GM12878 (cell line): ENCODE results near the gene TRIP12. TPM values are rescaled to one million over a fixed set of nuclear protein-coding genes. Genes with fewer than 3 reads are reported as not detected.

Source experiments
- ATAC-seq: fragments of 200-7000 bp; cut with Tn5 transposase; 3 replicates; pipeline ENCODE4 v1.9.1; 2020; ENCODE audit warnings: mild to moderate bottlenecking, moderate library complexity
- BruUV-seq: library from RNA; stranded (reverse); fragments of 400-500 nt; replicated peaks from 2 replicates; lab custom pipeline; 2021; lab: Mats Ljungman, UMichigan
- CTCF ChIA-PET: fragments of 300-600 bp; sonication (Branson Sonifier 250); formaldehyde crosslinking; extraction: SDS; loops from one replicate; lab custom pipeline; 2021; ENCODE audit warnings: inconsistent platforms; lab: Yijun Ruan, JAX
- POLR2A ChIA-PET: fragments of 350-600 bp; formaldehyde crosslinking; extraction: SDS; loops from one replicate; lab custom pipeline; 2021; ENCODE audit warnings: inconsistent platforms; lab: Charles Lee
- RAD21 ChIA-PET: fragments of 300-600 bp; sonication (Branson Sonifier 250); formaldehyde crosslinking; loops from one replicate; lab custom pipeline; 2023; ENCODE audit warnings: antibody characterized with exemption; ENCODE audit not compliant: unreplicated experiment; lab: Charles Lee
- SMC1A ChIA-PET: fragments of 300-600 bp; sonication (Branson Sonifier 250); formaldehyde crosslinking; loops from one replicate; lab custom pipeline; 2023; ENCODE audit not compliant: unreplicated experiment, uncharacterized antibody; lab: Charles Lee
- DNase-seq: peaks from one replicate; pipeline ENCODE4 v3.0.0-alpha.2; 2011; ENCODE audit warnings: low read depth, low spot score
- FAIRE-seq: peaks from 3 replicates; lab custom pipeline; 2011; peaks lifted over from hg19 to GRCh38; lab: Jason Lieb, UNC
- H2AFZ ChIP-seq: 2 replicates; pipeline ENCODE4 v1.6.0; 2011; ENCODE audit warnings: low read depth, low read length, control low read depth; ENCODE audit not compliant: control insufficient read depth
- H3K27ac ChIP-seq: 2 replicates; pipeline ENCODE4 v1.5.1; 2011; ENCODE audit warnings: control low read depth; ENCODE audit not compliant: control insufficient read depth, insufficient read depth
- H3K27me3 ChIP-seq, 2 experiments: replicated peaks in 1 of 2; 2 replicates each; pipeline versions ENCODE4 v1.6.0 to v1.6.1; 2011; ENCODE audit warnings: low read length in 1 of 2; ENCODE audit not compliant: control insufficient read depth in 2 of 2, insufficient read depth in 2 of 2
- H3K36me3 ChIP-seq, 2 experiments: 2 replicates each; pipeline ENCODE4 v1.5.1; 2011; ENCODE audit warnings: low read length in 1 of 2; ENCODE audit not compliant: control insufficient read depth in 2 of 2, insufficient read depth in 2 of 2
- H3K4me1 ChIP-seq: 2 replicates; pipeline ENCODE4 v1.6.1; 2011; ENCODE audit warnings: mild to moderate bottlenecking, low read length, moderate library complexity, mixed read lengths; ENCODE audit not compliant: control insufficient read depth, insufficient read depth
- H3K4me2 ChIP-seq: 2 replicates; pipeline ENCODE4 v1.6.0; 2011; ENCODE audit warnings: control low read depth; ENCODE audit not compliant: control insufficient read depth, insufficient read depth
- H3K4me3 ChIP-seq: fragments of 200-600 bp; sonication (generic); 2 replicates; pipeline ENCODE4 v1.5.1; 2016
- H3K79me2 ChIP-seq: 2 replicates; pipeline ENCODE4 v1.6.0; 2011; ENCODE audit warnings: low read length; ENCODE audit not compliant: control insufficient read depth, insufficient read depth
- H3K9ac ChIP-seq: 2 replicates; pipeline ENCODE4 v1.8.0; 2011; ENCODE audit warnings: low read length, control low read depth, mixed read lengths; ENCODE audit not compliant: control insufficient read depth, insufficient read depth
- H3K9me3 ChIP-seq: replicated peaks from 3 replicates; pipeline ENCODE4 v1.5.1; 2011; ENCODE audit warnings: mild to moderate bottlenecking, low read length; ENCODE audit not compliant: control insufficient read depth, insufficient read depth
- H4K20me1 ChIP-seq: 2 replicates; pipeline ENCODE4 v1.6.0; 2011; ENCODE audit not compliant: control insufficient read depth, insufficient read depth
- ATF2 ChIP-seq: IDR thresholded peaks from 2 replicates; pipeline ENCODE4 v1.6.1; 2012; ENCODE audit warnings: low read length, inconsistent platforms
- BHLHE40 ChIP-seq, 2 experiments: fragments of 450-650 bp in 1 of 2; IDR thresholded peaks; 2 replicates each; pipeline ENCODE4 v1.6.1; 2011 to 2017; ENCODE audit warnings: low read depth in 2 of 2, borderline replicate concordance in 1 of 2, improper control_type of control experiment in 1 of 2, low read length in 1 of 2, mild to moderate bottlenecking in 1 of 2
- EGR1 ChIP-seq, 2 experiments: IDR thresholded peaks; 1 replicate in 1 of 2; 2 replicates in 1 of 2; pipeline ENCODE4 v1.6.1; 2011 to 2012; ENCODE audit warnings: low read depth in 2 of 2, low read length in 2 of 2, borderline replicate concordance in 1 of 2, mild to moderate bottlenecking in 1 of 2, moderate library complexity in 1 of 2
- NFYB ChIP-seq: IDR thresholded peaks from 2 replicates; pipeline ENCODE4 v1.6.1; 2011; ENCODE audit warnings: low read depth, mild to moderate bottlenecking, low read length, improper control_type of control experiment, moderate library complexity; ENCODE audit not compliant: insufficient read depth
- NR2C2 ChIP-seq: IDR thresholded peaks from 2 replicates; pipeline ENCODE4 v1.6.1; 2011; ENCODE audit warnings: borderline replicate concordance, low read depth; ENCODE audit not compliant: control insufficient read depth, insufficient read length
- SREBF1 ChIP-seq: IDR thresholded peaks from 2 replicates; pipeline ENCODE4 v1.6.1; 2012; ENCODE audit warnings: mild to moderate bottlenecking, low read length
- SUZ12 ChIP-seq: fragments of 200-600 bp; sonication (generic); IDR thresholded peaks from one replicate; pipeline ENCODE4 v1.6.1; 2018; ENCODE audit warnings: antibody characterized with exemption, mild to moderate bottlenecking; ENCODE audit not compliant: unreplicated experiment
- ZBED1 ChIP-seq: IDR thresholded peaks from 2 replicates; pipeline ENCODE4 v1.6.1; 2016; ENCODE audit warnings: borderline replicate concordance
- WGBS: methylation state at CpG from one replicate; pipeline ENCODE4 v1.1.6; 2016; ENCODE audit warnings: low lambda C conversion rate; ENCODE audit not compliant: insufficient replicate concordance, insufficient coverage; ENCODE audit errors: missing lambda C conversion rate; 5-methylcytosine and 5-hydroxymethylcytosine counted together
- in situ Hi-C: fragments of 300-500 bp; cut with MboI; formaldehyde crosslinking; loops from 9 replicates; pipeline ENCODE4 v1.14.3; 2018; ENCODE audit warnings: mixed read lengths
- intact Hi-C: fragments of 100-400 bp; cut with micrococcal nuclease; formaldehyde crosslinking; loops from one replicate; pipeline ENCODE4 v1.14.2; 2022; ENCODE audit not compliant: unreplicated experiment
- polyA plus RNA-seq, 11 experiments: library from polyadenylated mRNA; depleted of rRNA in 4 of 11; unstranded in 6 of 11; stranded (reverse) in 5 of 11; fragments of >200 nt; fragmentation: Nextera tagmentation in 4 of 11; fragmentation: Illumina TruSeq in 1 of 11; extraction: Ambion mirVana in 4 of 11; extraction: Trizol in 1 of 11; gene quantifications; 1 replicate in 1 of 11; 2 replicates in 10 of 11; pipeline versions ENCODE4 v1.2.1 to v1.2.3, GENCODE V29; 2011 to 2016; ENCODE audit warnings: inconsistent platforms in 2 of 11, missing spikeins in 2 of 11, low read depth in 1 of 11
- total RNA-seq, 4 experiments: library from RNA; depleted of rRNA in 3 of 4; stranded (reverse); fragments of >200 nt in 3 of 4; fragmentation: Illumina TruSeq in 1 of 4; extraction: Trizol in 1 of 4; gene quantifications; 2 replicates each; pipeline versions ENCODE4 v1.2.1 to v1.2.3, GENCODE V29; 2013 to 2021

TRIP12 gene
- total and polyA plus RNA-seq, 10 of the 15 experiments (the other 5 are each of a cell fraction or from before 2014, with no cell fraction given) = 23.1 to 207 (median 97.0) TPM

GRCh38 chr2:229927817-229928321 lies 6.1 kb upstream of the TRIP12 start:
- no peak overlapping the region for H3K9ac ChIP-seq
- H3K79me2 ChIP-seq = peaks cover 5% of the 10 kb centered on the region; the same call in 1 of the 2 replicates
- CTCF ChIA-PET = interaction anchor here (0.6 to 2.1 kb wide), 3 partner anchors 8 to 127 kb away, joined by 3 to 11 read pairs (median 3); no protein-coding TSS in a partner anchor
- SMC1A ChIA-PET = interaction anchor here (0.7 kb wide), 2 partner anchors 74 to 1175 kb away, joined by 3 to 4 read pairs; no protein-coding TSS in a partner anchor
- FAIRE-seq = no peak
- no peak overlapping the region for H3K4me3 ChIP-seq
- no peak overlapping the region for H2AFZ ChIP-seq
- H3K27ac ChIP-seq = no peak overlapping the region
- intact Hi-C loops = no loop called here
- TF ChIP-seq SREBF1 = no peak
- TF ChIP-seq EGR1 (IDR thresholded peaks at IDR 0.05; ENCODE audit: borderline replicate concordance in 1 of 2, low read depth in 2 of 2, low read length in 2 of 2) = no peak
- TF ChIP-seq ZBED1 = no peak
- no peak for TF ChIP-seq NR2C2
- TF ChIP-seq ATF2 = no peak
- no peak for TF ChIP-seq BHLHE40 (IDR thresholded peaks at IDR 0.05; ENCODE audit: borderline replicate concordance in 1 of 2, low read depth in 2 of 2, low read length in 1 of 2)
- no peak for TF ChIP-seq SUZ12
- TF ChIP-seq NFYB = no peak
- H3K4me1 ChIP-seq = no peaks in the 10 kb centered on the region
- no peak for ATAC-seq
- no peaks in the 10 kb centered on the region for H4K20me1 ChIP-seq
- no peaks in the 10 kb centered on the region for H3K36me3 ChIP-seq
- RAD21 ChIA-PET = no interaction called here
- POLR2A ChIA-PET = interaction anchor here (0.5 to 1.3 kb wide), 3 partner anchors 14 to 130 kb away, joined by 3 to 4 read pairs (median 3); no protein-coding TSS in a partner anchor
- no peaks in the 10 kb centered on the region for H3K27me3 ChIP-seq
- in situ Hi-C loops = no loop called here
- H3K4me2 ChIP-seq = no peak overlapping the region
- WGBS = 97% methylated on average over 2 of the region's 2 CpGs
- no TSS peak for BruUV-seq
- H3K9me3 ChIP-seq = no peaks in the 10 kb centered on the region
- DNase-seq = no peak
